H9 (cell line): ENCODE data around the gene IFNL1. TPM values are rescaled to one million over a fixed set of nuclear protein-coding genes. Genes with fewer than 3 reads are reported as not detected.

Source experiments
- DNase-seq: peaks from one replicate; pipeline ENCODE4 v3.0.0-alpha.2; 2017
- H2AFZ ChIP-seq: one replicate; pipeline ENCODE4 v1.6.1; 2013; ENCODE audit warnings: mild to moderate bottlenecking, low read length, control low read depth, moderate library complexity
- H2AK5ac ChIP-seq: 2 replicates; pipeline ENCODE4 v1.6.1; 2013; ENCODE audit warnings: low read length, control low read depth, mixed read lengths; ENCODE audit not compliant: insufficient read length
- H2BK120ac ChIP-seq: one replicate; pipeline ENCODE4 v1.6.1; 2013; ENCODE audit warnings: low read depth, mild to moderate bottlenecking, low read length, control low read depth, inconsistent platforms; ENCODE audit not compliant: poor library complexity, severe bottlenecking
- H2BK12ac ChIP-seq: 2 replicates; pipeline ENCODE4 v1.6.1; 2013; ENCODE audit warnings: low read length, control low read depth, mixed read lengths, low read depth; ENCODE audit not compliant: insufficient read length
- H2BK15ac ChIP-seq: 2 replicates; pipeline ENCODE4 v1.6.1; 2013; ENCODE audit warnings: low read depth, low read length, control low read depth
- H2BK20ac ChIP-seq: one replicate; pipeline ENCODE4 v1.6.1; 2013; ENCODE audit warnings: low read depth, mild to moderate bottlenecking, low read length, control low read depth, inconsistent platforms; ENCODE audit not compliant: poor library complexity, severe bottlenecking
- H2BK5ac ChIP-seq: 2 replicates; pipeline ENCODE4 v1.6.1; 2013; ENCODE audit warnings: low read length, control low read depth, mixed read lengths; ENCODE audit not compliant: insufficient read length
- H3K14ac ChIP-seq: 2 replicates; pipeline ENCODE4 v1.6.1; 2013; ENCODE audit warnings: low read length, control low read depth; ENCODE audit not compliant: insufficient read depth
- H3K18ac ChIP-seq: 2 replicates; pipeline ENCODE4 v1.6.1; 2013; ENCODE audit warnings: low read depth, mild to moderate bottlenecking, mixed read lengths, low read length, control low read depth; ENCODE audit not compliant: insufficient read length
- H3K23ac ChIP-seq: 2 replicates; pipeline ENCODE4 v1.6.1; 2013; ENCODE audit warnings: low read length, control low read depth, mixed read lengths, low read depth; ENCODE audit not compliant: insufficient read length
- H3K23me2 ChIP-seq: 2 replicates; pipeline ENCODE4 v1.6.1; 2013; ENCODE audit warnings: low read depth, mild to moderate bottlenecking, mixed read lengths, low read length, control low read depth; ENCODE audit not compliant: insufficient read length, poor library complexity, severe bottlenecking
- H3K27ac ChIP-seq: 2 replicates; pipeline ENCODE4 v1.5.1; 2013; ENCODE audit warnings: low read length, control low read depth, mixed read lengths, low read depth; ENCODE audit not compliant: insufficient read length
- H3K27me3 ChIP-seq: 2 replicates; pipeline ENCODE4 v1.6.1; 2013; ENCODE audit warnings: low read length, control low read depth, inconsistent platforms; ENCODE audit not compliant: insufficient read depth
- H3K4ac ChIP-seq: 2 replicates; pipeline ENCODE4 v1.6.1; 2013; ENCODE audit warnings: low read depth, mild to moderate bottlenecking, control low read depth, inconsistent platforms, low read length, moderate library complexity
- H3K4me1 ChIP-seq: 2 replicates; pipeline ENCODE4 v1.6.1; 2013; ENCODE audit warnings: low read length, control low read depth, inconsistent platforms; ENCODE audit not compliant: insufficient read depth
- H3K4me2 ChIP-seq: 2 replicates; pipeline ENCODE4 v1.6.1; 2013; ENCODE audit warnings: low read length, control low read depth, mixed read lengths; ENCODE audit not compliant: insufficient read length, insufficient read depth
- H3K56ac ChIP-seq: 2 replicates; pipeline ENCODE4 v1.6.1; 2013; ENCODE audit warnings: low read depth, mild to moderate bottlenecking, mixed read lengths, low read length, control low read depth; ENCODE audit not compliant: insufficient read length
- H3K79me1 ChIP-seq: 2 replicates; pipeline ENCODE4 v1.6.1; 2013; ENCODE audit warnings: low read depth, mild to moderate bottlenecking, moderate library complexity, low read length, control low read depth, inconsistent platforms; ENCODE audit not compliant: insufficient read depth, poor library complexity, severe bottlenecking
- H3K79me2 ChIP-seq: 2 replicates; pipeline ENCODE4 v1.6.1; 2013; ENCODE audit warnings: low read length, control low read depth, inconsistent platforms; ENCODE audit not compliant: insufficient read depth
- H3K9ac ChIP-seq: 2 replicates; pipeline ENCODE4 v1.6.1; 2013; ENCODE audit warnings: low read length, control low read depth, mixed read lengths; ENCODE audit not compliant: insufficient read length; ENCODE audit errors: extremely low read depth
- H3K9me3 ChIP-seq: one replicate; pipeline ENCODE4 v1.6.1; 2013; ENCODE audit warnings: low read depth, low read length, inconsistent platforms; ENCODE audit not compliant: control insufficient read depth
- H3T11ph ChIP-seq: one replicate; pipeline ENCODE4 v1.6.1; 2013; ENCODE audit warnings: mild to moderate bottlenecking, low read length, control low read depth, inconsistent platforms
- H4K20me1 ChIP-seq: one replicate; pipeline ENCODE4 v1.6.1; 2013; ENCODE audit not compliant: control insufficient read depth, insufficient read length, insufficient read depth
- H4K5ac ChIP-seq: 2 replicates; pipeline ENCODE4 v1.6.1; 2013; ENCODE audit warnings: low read depth, mild to moderate bottlenecking, mixed read lengths, low read length, control low read depth; ENCODE audit not compliant: insufficient read length
- H4K8ac ChIP-seq: replicated peaks from 2 replicates; pipeline ENCODE4 v1.6.1; 2013; ENCODE audit warnings: low read length, control low read depth, mixed read lengths, low read depth; ENCODE audit not compliant: insufficient read length
- H4K91ac ChIP-seq: 2 replicates; pipeline ENCODE4 v1.6.1; 2013; ENCODE audit warnings: low read depth, mild to moderate bottlenecking, moderate library complexity, mixed read lengths, low read length, control low read depth; ENCODE audit not compliant: insufficient read length
- H3K27ac Mint-ChIP-seq, 3 experiments: 2 replicates in 2 of 3; 3 replicates in 1 of 3; pipeline ENCODE4 v1.8.0; 2020 to 2021; ENCODE audit warnings: mixed read lengths in 3 of 3, mild to moderate bottlenecking in 1 of 3, moderate library complexity in 1 of 3
- H3K27me3 Mint-ChIP-seq: 2 replicates; pipeline ENCODE4 v1.8.0; 2021; ENCODE audit warnings: low read depth, mild to moderate bottlenecking, moderate library complexity, mixed read lengths
- H3K36me3 Mint-ChIP-seq, 3 experiments: 2 replicates in 2 of 3; 3 replicates in 1 of 3; pipeline ENCODE4 v1.8.0; 2020 to 2021; ENCODE audit warnings: low read depth in 3 of 3, mixed read lengths in 3 of 3; ENCODE audit not compliant: insufficient read depth in 1 of 3
- H3K4me1 Mint-ChIP-seq, 2 experiments: 2 replicates each; pipeline ENCODE4 v1.8.0; 2020; ENCODE audit warnings: mixed read lengths in 2 of 2
- H3K4me3 Mint-ChIP-seq, 2 experiments: 2 replicates in 1 of 2; 3 replicates in 1 of 2; pipeline ENCODE4 v1.8.0; 2020 to 2021; ENCODE audit warnings: mild to moderate bottlenecking in 2 of 2, mixed read lengths in 2 of 2, moderate library complexity in 1 of 2
- H3K9me3 Mint-ChIP-seq, 2 experiments: 2 replicates in 1 of 2; 3 replicates in 1 of 2; pipeline ENCODE4 v1.8.0; 2020; ENCODE audit warnings: mild to moderate bottlenecking in 2 of 2, mixed read lengths in 2 of 2, moderate library complexity in 1 of 2
- WGBS: extraction: QIAGEN DNeasy Blood & Tissue Kit; methylation state at CpG from one replicate; pipeline ENCODE4 v1.1.7; 2013; ENCODE audit warnings: missing lambda C conversion rate, low lambda C conversion rate, mixed read lengths; ENCODE audit not compliant: insufficient read length; ENCODE audit errors: extremely low coverage; 5-methylcytosine and 5-hydroxymethylcytosine counted together
- total RNA-seq: library from RNA; stranded (reverse); gene quantifications from 2 replicates; pipeline ENCODE4 v1.2.1, GENCODE V29; 2021
- TF ChIP-seq, protein P1 (sequence below): fragments of 200-600 bp; sonication (generic); conservative IDR thresholded peaks from 3 replicates; pipeline ENCODE4 v1.8.0; 2021; ENCODE audit warnings: antibody characterized with exemption, mild to moderate bottlenecking

The IFNL1 gene
- total RNA-seq, 1 experiment from 2014 or later: not detected

DNA sequence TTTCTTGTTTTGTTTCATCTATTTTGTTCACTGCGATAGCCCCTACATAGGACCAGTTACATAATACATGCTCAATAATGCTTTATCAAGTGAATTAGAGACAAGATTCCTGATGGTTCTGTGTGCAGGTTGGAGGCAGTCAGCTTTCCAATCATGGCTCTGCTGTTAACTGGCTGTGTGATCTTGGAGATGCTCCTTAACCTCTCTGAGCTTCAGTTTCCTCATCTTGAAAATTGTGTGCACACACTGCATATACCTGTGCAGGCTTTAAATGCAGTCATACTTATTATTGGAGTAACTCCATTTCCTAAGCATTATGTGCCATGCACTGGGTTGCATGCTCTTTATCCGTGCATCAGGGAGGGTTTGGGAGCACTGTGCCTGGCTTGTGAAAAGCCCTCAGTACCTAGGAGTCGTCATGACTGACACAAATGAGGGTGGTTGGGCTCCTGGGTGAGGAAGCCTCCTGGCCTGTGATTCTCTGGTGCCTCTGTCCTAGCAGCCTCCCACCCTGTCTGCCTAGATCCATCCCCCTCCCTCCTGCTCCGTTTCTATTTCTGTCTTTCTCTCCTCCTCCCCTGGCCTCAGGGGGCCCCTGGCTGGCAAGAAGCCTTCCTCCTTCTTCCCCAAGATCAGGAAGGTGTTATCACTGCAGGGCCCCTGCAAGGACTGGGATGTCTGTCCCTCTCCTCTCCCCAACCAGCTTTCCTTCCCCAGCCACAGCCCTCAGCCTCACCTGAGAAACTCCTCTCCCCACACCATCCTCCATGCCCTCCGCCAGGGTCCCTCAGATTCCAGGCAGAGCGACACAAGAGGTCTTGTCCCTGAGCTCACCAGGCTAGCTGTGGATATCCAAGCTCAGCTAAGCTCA is 8.7 kb downstream of the IFNL1 start:
- H2BK120ac ChIP-seq: no peak overlapping the region
- peaks cover 60% of the 10 kb centered on the region for H3K27me3 Mint-ChIP-seq
- H3K9me3 ChIP-seq: no peaks in the 10 kb centered on the region

More for the DNA sequence above, 8.7 kb downstream of the IFNL1 start:
- TF ChIP-seq, protein P1, sequence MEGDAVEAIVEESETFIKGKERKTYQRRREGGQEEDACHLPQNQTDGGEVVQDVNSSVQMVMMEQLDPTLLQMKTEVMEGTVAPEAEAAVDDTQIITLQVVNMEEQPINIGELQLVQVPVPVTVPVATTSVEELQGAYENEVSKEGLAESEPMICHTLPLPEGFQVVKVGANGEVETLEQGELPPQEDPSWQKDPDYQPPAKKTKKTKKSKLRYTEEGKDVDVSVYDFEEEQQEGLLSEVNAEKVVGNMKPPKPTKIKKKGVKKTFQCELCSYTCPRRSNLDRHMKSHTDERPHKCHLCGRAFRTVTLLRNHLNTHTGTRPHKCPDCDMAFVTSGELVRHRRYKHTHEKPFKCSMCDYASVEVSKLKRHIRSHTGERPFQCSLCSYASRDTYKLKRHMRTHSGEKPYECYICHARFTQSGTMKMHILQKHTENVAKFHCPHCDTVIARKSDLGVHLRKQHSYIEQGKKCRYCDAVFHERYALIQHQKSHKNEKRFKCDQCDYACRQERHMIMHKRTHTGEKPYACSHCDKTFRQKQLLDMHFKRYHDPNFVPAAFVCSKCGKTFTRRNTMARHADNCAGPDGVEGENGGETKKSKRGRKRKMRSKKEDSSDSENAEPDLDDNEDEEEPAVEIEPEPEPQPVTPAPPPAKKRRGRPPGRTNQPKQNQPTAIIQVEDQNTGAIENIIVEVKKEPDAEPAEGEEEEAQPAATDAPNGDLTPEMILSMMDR: no peak
- H3K14ac ChIP-seq: no peak overlapping the region
- no peaks in the 10 kb centered on the region for H3K4me1 ChIP-seq
- no peaks in the 10 kb centered on the region for H3K9me3 Mint-ChIP-seq
- no peaks in the 10 kb centered on the region for H3K36me3 Mint-ChIP-seq
- no peak overlapping the region for H2BK12ac ChIP-seq
- H3K23me2 ChIP-seq: peaks cover 16% of the 10 kb centered on the region
- H3K4me1 Mint-ChIP-seq: peaks cover 18 to 48% of the 10 kb centered on the region in 2 experiments
- H2AFZ ChIP-seq: no peak overlapping the region
- H3K79me1 ChIP-seq: no peaks in the 10 kb centered on the region
- H3K79me2 ChIP-seq: no peaks in the 10 kb centered on the region
- H4K20me1 ChIP-seq: no peaks in the 10 kb centered on the region
- peak overlapping the region in 1 of 2 experiments; percentile 62; a peak in 3 of 5 replicates for H3K4me3 Mint-ChIP-seq
- no peak overlapping the region for H3K56ac ChIP-seq
- no peak overlapping the region for H3K27ac ChIP-seq
- no peak overlapping the region for H4K5ac ChIP-seq
- H3K27ac Mint-ChIP-seq: peak overlapping the region in 2 of 3 experiments; percentile 6 to 58; a peak in 1 of 7 replicates
- no peak overlapping the region for H4K91ac ChIP-seq
- peak overlapping the region; percentile 1 for H3K9ac ChIP-seq
- peak overlapping the region; percentile 37 for H3K4me2 ChIP-seq
- no peak overlapping the region for H3K23ac ChIP-seq
- H3K27me3 ChIP-seq: no peaks in the 10 kb centered on the region; the same call in 1 of the 2 replicates
- no CpG with 5 or more reads among the region's 6 CpGs for WGBS
- H3K4ac ChIP-seq: no peak overlapping the region
- H3T11ph ChIP-seq: no peak overlapping the region
- H2BK20ac ChIP-seq: no peak overlapping the region
- no peak overlapping the region for H2BK15ac ChIP-seq
- DNase-seq: no peak
- H2BK5ac ChIP-seq: no peak overlapping the region
- no peak overlapping the region for H3K18ac ChIP-seq
- H4K8ac ChIP-seq: no peak overlapping the region
- no peak overlapping the region for H2AK5ac ChIP-seq
